Smooth muscle cell (in vitro differentiated cells): ENCODE results near the gene TMEM266. TPM values are rescaled to one million over a fixed set of nuclear protein-coding genes. Genes with fewer than 3 reads are reported as not detected.

Source experiments
- DNase-seq: peaks from one replicate; lab custom pipeline; 2025; ENCODE audit not compliant: unreplicated experiment; lab: John Stamatoyannopoulos, UW
- H2AFZ ChIP-seq: fragments of 200-600 bp; sonication (generic); 2 replicates; pipeline ENCODE4 v1.6.0; 2016; ENCODE audit warnings: antibody characterized with exemption, low read depth, mild to moderate bottlenecking
- H3F3A ChIP-seq: fragments of 200-600 bp; sonication (generic); 2 replicates; pipeline ENCODE4 v1.6.0; 2017; ENCODE audit warnings: antibody characterized with exemption, low read depth
- H3K27ac ChIP-seq: fragments of 200-600 bp; sonication (generic); 2 replicates; pipeline ENCODE4 v1.5.1; 2016; ENCODE audit warnings: low read depth, mild to moderate bottlenecking
- H3K27me3 ChIP-seq: fragments of 200-600 bp; sonication (generic); 2 replicates; pipeline ENCODE4 v1.6.1; 2016; ENCODE audit warnings: low read depth, mild to moderate bottlenecking
- H3K36me3 ChIP-seq: fragments of 200-600 bp; sonication (generic); 2 replicates; pipeline ENCODE4 v1.5.1; 2016; ENCODE audit warnings: low read depth
- H3K4me1 ChIP-seq: fragments of 200-600 bp; sonication (generic); 2 replicates; pipeline ENCODE4 v1.5.1; 2016; ENCODE audit warnings: low read depth
- H3K4me2 ChIP-seq: fragments of 200-600 bp; sonication (generic); 2 replicates; pipeline ENCODE4 v1.6.0; 2016; ENCODE audit warnings: mild to moderate bottlenecking
- H3K4me3 ChIP-seq: fragments of 200-600 bp; sonication (generic); 2 replicates; pipeline ENCODE4 v1.5.1; 2016; ENCODE audit warnings: mild to moderate bottlenecking
- H3K79me2 ChIP-seq: fragments of 200-600 bp; sonication (generic); 2 replicates; pipeline ENCODE4 v1.6.0; 2016; ENCODE audit warnings: low read depth, mild to moderate bottlenecking
- H3K9ac ChIP-seq: fragments of 200-600 bp; sonication (generic); 2 replicates; pipeline ENCODE4 v1.6.0; 2016; ENCODE audit warnings: low read depth
- H3K9me3 ChIP-seq: fragments of 200-600 bp; sonication (generic); replicated peaks from 2 replicates; pipeline ENCODE4 v1.5.1; 2016; ENCODE audit warnings: low read depth
- H4K20me1 ChIP-seq: fragments of 200-600 bp; sonication (generic); 2 replicates; pipeline ENCODE4 v1.6.0; 2016; ENCODE audit warnings: low read depth
- CTCF ChIP-seq: fragments of 200-600 bp; sonication (generic); IDR thresholded peaks from 2 replicates; pipeline ENCODE4 v1.5.1; 2017; ENCODE audit warnings: borderline replicate concordance, mild to moderate bottlenecking, antibody characterized with exemption; ENCODE audit not compliant: insufficient read depth, poor library complexity, severe bottlenecking
- WGBS: methylation state at CpG from one replicate; pipeline ENCODE4 v1.1.7; 2016; ENCODE audit warnings: low lambda C conversion rate; 5-methylcytosine and 5-hydroxymethylcytosine counted together
- polyA plus RNA-seq: library from polyadenylated mRNA; unstranded; fragments of >200 nt; fragmentation: Nextera tagmentation; extraction: Ambion mirVana; gene quantifications from 2 replicates; pipeline ENCODE4 v1.2.1, GENCODE V29; 2016
- total RNA-seq: library from RNA; depleted of rRNA; stranded (reverse); fragments of >200 nt; gene quantifications from 2 replicates; pipeline ENCODE4 v1.2.3, GENCODE V29; 2014

Gene TMEM266
- total and polyA plus RNA-seq, 2 experiments from 2014 or later = 0.27 TPM; not detected in 1

GRCh38 chr15:76140074-76140464, 80.3 kb downstream of the TMEM266 start:
- Histone ChIP-seq H3K4me3 (no peak overlapping the region), H3K9ac (no peak overlapping the region), H3K4me2 (no peak overlapping the region), H3K79me2 (no peaks in the 10 kb centered on the region), H3F3A (no peaks in the 10 kb centered on the region), H3K27ac (no peak overlapping the region), H3K27me3 (no peaks in the 10 kb centered on the region), H3K36me3 (no peaks in the 10 kb centered on the region), H3K9me3 (no peaks in the 10 kb centered on the region), H3K4me1 (no peaks in the 10 kb centered on the region), H2AFZ (peak overlapping the region; percentile 36), H4K20me1 (no peaks in the 10 kb centered on the region)
- TF ChIP-seq CTCF = no peak
- DNase-seq = no peak
- 52% methylated on average over 14 of the region's 14 CpGs for WGBS

- H3K9me3 ChIP-seq = no peaks in the 10 kb centered on the region
- H3K4me1 ChIP-seq = peaks cover 3% of the 10 kb centered on the region
- no peaks in the 10 kb centered on the region for H3K36me3 ChIP-seq
- WGBS = 89% methylated on average over 5 of the region's 5 CpGs
- no peak overlapping the region for H3K9ac ChIP-seq
- H4K20me1 ChIP-seq = no peaks in the 10 kb centered on the region
- H3K27me3 ChIP-seq = no peaks in the 10 kb centered on the region
- no peak overlapping the region for H3K27ac ChIP-seq
- DNase-seq = no peak
- no peak overlapping the region for H3K4me2 ChIP-seq
- TF ChIP-seq CTCF = no peak
- H3K79me2 ChIP-seq = no peaks in the 10 kb centered on the region
- H3K4me3 ChIP-seq = no peak overlapping the region
- H2AFZ ChIP-seq = no peak overlapping the region
- no peaks in the 10 kb centered on the region for H3F3A ChIP-seq
Measured at GRCh38 chr15:76146812-76147211, 87.0 kb downstream of the TMEM266 start.

GRCh38 chr15:76147906-76148570, 88.3 kb downstream of the TMEM266 start:
- no peaks in the 10 kb centered on the region for H3F3A ChIP-seq
- peak; percentile 95 for TF ChIP-seq CTCF
- H3K4me2 ChIP-seq = no peak overlapping the region
- no peak overlapping the region for H2AFZ ChIP-seq
- H3K79me2 ChIP-seq = no peaks in the 10 kb centered on the region
- H3K27ac ChIP-seq = no peak overlapping the region
- no peaks in the 10 kb centered on the region for H4K20me1 ChIP-seq
- WGBS = 18% methylated on average over 21 of the region's 21 CpGs
- H3K9ac ChIP-seq = no peak overlapping the region
- no peak overlapping the region for H3K4me3 ChIP-seq
- no peaks in the 10 kb centered on the region for H3K27me3 ChIP-seq
- peak; percentile 10 for DNase-seq
- H3K4me1 ChIP-seq = peaks cover 3% of the 10 kb centered on the region
- no peaks in the 10 kb centered on the region for H3K9me3 ChIP-seq
- H3K36me3 ChIP-seq = no peaks in the 10 kb centered on the region
